Measurements from ENCODE around the gene ANKRD40. TPM values are rescaled to one million over a fixed set of nuclear protein-coding genes. Genes with fewer than 3 reads are reported as not detected.

Gene ANKRD40
- total and polyA plus RNA-seq, 9 of the 15 experiments (the other 6 are each of a cell fraction or from before 2014, with no cell fraction given), result 9.0 to 28.9 (median 27.7) TPM

DNA sequence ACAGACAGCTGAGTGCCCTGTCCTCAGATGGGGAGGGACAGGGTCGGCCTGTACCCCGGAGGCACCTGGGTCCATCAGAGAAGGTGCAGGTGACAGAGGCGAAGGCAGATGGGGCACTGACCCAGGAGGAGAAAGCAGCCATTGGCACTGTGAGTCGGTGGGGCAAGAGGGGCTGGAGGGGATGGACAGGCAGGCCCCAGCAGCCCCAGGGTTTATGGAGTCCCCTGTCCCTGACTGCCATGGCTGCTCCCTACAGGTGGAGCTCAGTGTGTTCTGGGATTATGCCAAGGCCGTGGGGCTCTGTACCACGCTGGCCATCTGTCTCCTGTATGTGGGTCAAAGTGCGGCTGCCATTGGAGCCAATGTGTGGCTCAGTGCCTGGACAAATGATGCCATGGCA is 32.1 kb downstream of the ANKRD40 start:
- DNase-seq (ENCODE audit: extremely low read depth in 1 of 4, low spot score in 3 of 4), result no peak
- Histone ChIP-seq H3K4me1 (replicated peaks in 1 of 2; ENCODE audit: control insufficient read depth in 2 of 2, insufficient read depth in 2 of 2, low read length in 2 of 2) (peaks cover 0 to 16% of the 10 kb centered on the region in 2 experiments; a peak in 3 of 5 replicates), H3K27ac (ENCODE audit: extremely low read depth, low read depth, low read length) (no peak overlapping the region), H4K20me1 (replicated peaks; ENCODE audit: control insufficient read depth, insufficient read depth, low read length) (no peaks in the 10 kb centered on the region), H3K9me3 (replicated peaks; ENCODE audit: control insufficient read depth, insufficient read depth, low read depth, low read length) (no peaks in the 10 kb centered on the region), H3K79me2 (ENCODE audit: control insufficient read depth, insufficient read depth, low read length) (no peaks in the 10 kb centered on the region), H2AFZ (ENCODE audit: low read depth, low read length) (no peak overlapping the region), H3K4me3 (no peak overlapping the region), H3K9me1 (ENCODE audit: control insufficient read depth, insufficient read depth, low read length) (no peaks in the 10 kb centered on the region), H3K36me3 (ENCODE audit: control insufficient read depth, insufficient read depth, low read length) (no peaks in the 10 kb centered on the region), H3K4me2 (ENCODE audit: insufficient read depth, low read length) (no peak overlapping the region), H3K9ac (ENCODE audit: insufficient read depth in 1 of 2, low read depth in 2 of 2, low read length in 2 of 2) (peak overlapping the region in 1 of 2 experiments; percentile 58; a peak in 1 of 4 replicates), H3K27me3 (ENCODE audit: control insufficient read depth in 2 of 2, insufficient read depth in 2 of 2, low read length in 2 of 2) (peaks cover 5 to 59% of the 10 kb centered on the region in 2 experiments; a peak in 4 of 5 replicates)
- in situ Hi-C loops (cut with MboI) (loop anchor here (5.0 kb wide), 1 partner anchor 188 kb away; no protein-coding TSS in a partner anchor), intact Hi-C loops (cut with micrococcal nuclease) (no loop called here)
- ChIA-PET CTCF (ENCODE audit: low intra/inter-chr PET ratio) (no interaction called here), POLR2A (interaction anchor here (0.8 to 1.0 kb wide), 2 partner anchors 9 to 20 kb away, joined by 3 read pairs; no protein-coding TSS in a partner anchor)
- no peak for FAIRE-seq
- no peak for ATAC-seq
- 13% methylated on average over 7 of the region's 7 CpGs for WGBS (ENCODE audit: insufficient coverage, low coverage, missing lambda C conversion rate)
- TF ChIP-seq, protein P1, sequence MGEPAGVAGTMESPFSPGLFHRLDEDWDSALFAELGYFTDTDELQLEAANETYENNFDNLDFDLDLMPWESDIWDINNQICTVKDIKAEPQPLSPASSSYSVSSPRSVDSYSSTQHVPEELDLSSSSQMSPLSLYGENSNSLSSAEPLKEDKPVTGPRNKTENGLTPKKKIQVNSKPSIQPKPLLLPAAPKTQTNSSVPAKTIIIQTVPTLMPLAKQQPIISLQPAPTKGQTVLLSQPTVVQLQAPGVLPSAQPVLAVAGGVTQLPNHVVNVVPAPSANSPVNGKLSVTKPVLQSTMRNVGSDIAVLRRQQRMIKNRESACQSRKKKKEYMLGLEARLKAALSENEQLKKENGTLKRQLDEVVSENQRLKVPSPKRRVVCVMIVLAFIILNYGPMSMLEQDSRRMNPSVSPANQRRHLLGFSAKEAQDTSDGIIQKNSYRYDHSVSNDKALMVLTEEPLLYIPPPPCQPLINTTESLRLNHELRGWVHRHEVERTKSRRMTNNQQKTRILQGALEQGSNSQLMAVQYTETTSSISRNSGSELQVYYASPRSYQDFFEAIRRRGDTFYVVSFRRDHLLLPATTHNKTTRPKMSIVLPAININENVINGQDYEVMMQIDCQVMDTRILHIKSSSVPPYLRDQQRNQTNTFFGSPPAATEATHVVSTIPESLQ (CRISPR knock-in tag; IDR thresholded peaks at IDR 0.05), result no peak
- no peak for TF ChIP-seq KDM2B (CRISPR knock-in tag; IDR thresholded peaks at IDR 0.05)
- no peak for TF ChIP-seq PPARD (CRISPR knock-in tag; IDR thresholded peaks at IDR 0.05)
- TF ChIP-seq ZNF436 (CRISPR knock-in tag; IDR thresholded peaks at IDR 0.05), result no peak
- TF ChIP-seq ZNF75A (CRISPR knock-in tag; IDR thresholded peaks at IDR 0.05), result no peak
- no peak for TF ChIP-seq LCOR (CRISPR knock-in tag; IDR thresholded peaks at IDR 0.05)
- no peak for TF ChIP-seq RBM34 (IDR thresholded peaks at IDR 0.05; ENCODE audit: borderline replicate concordance, insufficient read depth, low read length)
- TF ChIP-seq ZC3H11A (IDR thresholded peaks at IDR 0.05; ENCODE audit: low read depth, low read length), result no peak
- no peak for TF ChIP-seq TAF9B (IDR thresholded peaks at IDR 0.05; ENCODE audit: partially characterized antibody)
- TF ChIP-seq SNIP1 (IDR thresholded peaks at IDR 0.05; ENCODE audit: low read depth), result no peak
- no peak for TF ChIP-seq NBN (IDR thresholded peaks at IDR 0.05; ENCODE audit: low read depth)
- no peak for TF ChIP-seq MCM5 (IDR thresholded peaks at IDR 0.05; ENCODE audit: low read depth)
- TF ChIP-seq, protein P2, sequence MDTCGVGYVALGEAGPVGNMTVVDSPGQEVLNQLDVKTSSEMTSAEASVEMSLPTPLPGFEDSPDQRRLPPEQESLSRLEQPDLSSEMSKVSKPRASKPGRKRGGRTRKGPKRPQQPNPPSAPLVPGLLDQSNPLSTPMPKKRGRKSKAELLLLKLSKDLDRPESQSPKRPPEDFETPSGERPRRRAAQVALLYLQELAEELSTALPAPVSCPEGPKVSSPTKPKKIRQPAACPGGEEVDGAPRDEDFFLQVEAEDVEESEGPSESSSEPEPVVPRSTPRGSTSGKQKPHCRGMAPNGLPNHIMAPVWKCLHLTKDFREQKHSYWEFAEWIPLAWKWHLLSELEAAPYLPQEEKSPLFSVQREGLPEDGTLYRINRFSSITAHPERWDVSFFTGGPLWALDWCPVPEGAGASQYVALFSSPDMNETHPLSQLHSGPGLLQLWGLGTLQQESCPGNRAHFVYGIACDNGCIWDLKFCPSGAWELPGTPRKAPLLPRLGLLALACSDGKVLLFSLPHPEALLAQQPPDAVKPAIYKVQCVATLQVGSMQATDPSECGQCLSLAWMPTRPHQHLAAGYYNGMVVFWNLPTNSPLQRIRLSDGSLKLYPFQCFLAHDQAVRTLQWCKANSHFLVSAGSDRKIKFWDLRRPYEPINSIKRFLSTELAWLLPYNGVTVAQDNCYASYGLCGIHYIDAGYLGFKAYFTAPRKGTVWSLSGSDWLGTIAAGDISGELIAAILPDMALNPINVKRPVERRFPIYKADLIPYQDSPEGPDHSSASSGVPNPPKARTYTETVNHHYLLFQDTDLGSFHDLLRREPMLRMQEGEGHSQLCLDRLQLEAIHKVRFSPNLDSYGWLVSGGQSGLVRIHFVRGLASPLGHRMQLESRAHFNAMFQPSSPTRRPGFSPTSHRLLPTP (IDR thresholded peaks at IDR 0.05; ENCODE audit: borderline replicate concordance, extremely low read depth, insufficient read length), result no peak
- no TSS peak for BruUV-seq (replicated peaks)
